Endothelial cell of umbilical vein (primary cell): ENCODE measurements around the gene SAAL1. TPM values are rescaled to one million over a fixed set of nuclear protein-coding genes. Genes with fewer than 3 reads are reported as not detected.

Experiments
- BruUV-seq: library from RNA; stranded (reverse); fragments of 400-500 nt; replicated peaks from 2 replicates; lab custom pipeline; 2021; lab: Mats Ljungman, UMichigan
- CTCF ChIA-PET: fragments of 300-600, 350-600 bp; sonication (Branson Sonifier 250); formaldehyde crosslinking; loops from one replicate; lab custom pipeline; 2021; ENCODE audit warnings: antibody characterized with exemption, inconsistent platforms; lab: Charles Lee
- POLR2A ChIA-PET: fragments of 300-600, 350-600 bp; sonication (Branson Sonifier 250); formaldehyde crosslinking; loops from one replicate; lab custom pipeline; 2021; ENCODE audit warnings: antibody characterized with exemption, inconsistent platforms; lab: Charles Lee
- DNase-seq: peaks from one replicate; pipeline ENCODE4 v3.0.0-alpha.2; 2011; ENCODE audit warnings: low read depth, low spot score
- FAIRE-seq: peaks from 2 replicates; lab custom pipeline; 2011; peaks lifted over from hg19 to GRCh38; lab: Jason Lieb, UNC
- H2AFZ ChIP-seq: 2 replicates; pipeline ENCODE4 v1.6.0; 2012; ENCODE audit warnings: low read depth, low read length, control low read depth, inconsistent platforms
- H3K27ac ChIP-seq: 2 replicates; pipeline ENCODE4 v1.5.1; 2011; ENCODE audit warnings: low read depth, mild to moderate bottlenecking, control low read depth, low read length, moderate library complexity; ENCODE audit not compliant: insufficient read depth
- H3K27me3 ChIP-seq, 2 experiments: 2 replicates each; pipeline versions ENCODE4 v1.6.0 to v1.6.1; 2011; ENCODE audit warnings: low read length in 2 of 2, mixed read lengths in 1 of 2; ENCODE audit not compliant: control insufficient read depth in 2 of 2, insufficient read depth in 2 of 2
- H3K36me3 ChIP-seq, 2 experiments: 2 replicates in 1 of 2; 3 replicates in 1 of 2; pipeline ENCODE4 v1.5.1; 2011; ENCODE audit warnings: low read length in 2 of 2, mild to moderate bottlenecking in 1 of 2, moderate library complexity in 1 of 2; ENCODE audit not compliant: control insufficient read depth in 2 of 2, insufficient read depth in 2 of 2; ENCODE audit errors: extremely low read depth in 1 of 2
- H3K4me1 ChIP-seq: 3 replicates; pipeline ENCODE4 v1.5.1; 2011; ENCODE audit warnings: mild to moderate bottlenecking, low read length; ENCODE audit not compliant: control insufficient read depth, insufficient read depth; ENCODE audit errors: extremely low read depth
- H3K4me2 ChIP-seq: 2 replicates; pipeline ENCODE4 v1.6.1; 2011; ENCODE audit warnings: low read length, control low read depth, mixed read lengths; ENCODE audit not compliant: insufficient read depth
- H3K4me3 ChIP-seq, 3 experiments: fragments of 200-600 bp in 1 of 3; sonication (generic), shearing (Covaris generic) in 1 of 3; replicated peaks in 1 of 3; 2 replicates each; pipeline ENCODE4 v1.5.1; 2011 to 2016; ENCODE audit warnings: control low read depth in 3 of 3, low read length in 3 of 3, mild to moderate bottlenecking in 2 of 3, inconsistent platforms in 1 of 3, low read depth in 1 of 3, moderate library complexity in 1 of 3; ENCODE audit not compliant: insufficient read depth in 1 of 3
- H3K79me2 ChIP-seq: 2 replicates; pipeline ENCODE4 v1.6.0; 2012; ENCODE audit warnings: low read length, inconsistent platforms; ENCODE audit not compliant: control insufficient read depth, insufficient read depth
- H3K9ac ChIP-seq: replicated peaks from 2 replicates; pipeline ENCODE3; 2011; ENCODE audit warnings: low read length, control low read depth; ENCODE audit not compliant: insufficient read depth; ENCODE audit errors: extremely low read depth
- H3K9me1 ChIP-seq: replicated peaks from 3 replicates; pipeline ENCODE4 v1.6.0; 2011; ENCODE audit warnings: mild to moderate bottlenecking, low read length; ENCODE audit not compliant: control insufficient read depth, insufficient read depth; ENCODE audit errors: extremely low read depth
- H3K9me3 ChIP-seq: replicated peaks from 2 replicates; pipeline ENCODE4 v1.5.1; 2012; ENCODE audit warnings: low read length, inconsistent platforms; ENCODE audit not compliant: control insufficient read depth, insufficient read depth
- H4K20me1 ChIP-seq: replicated peaks from 2 replicates; pipeline ENCODE3; 2011; ENCODE audit warnings: mild to moderate bottlenecking, low read length; ENCODE audit not compliant: control insufficient read depth, insufficient read depth; ENCODE audit errors: extremely low read depth
- CTCF ChIP-seq, 2 donors: IDR thresholded peaks; 1 replicate in 1 of 2; 2 replicates in 1 of 2; pipeline ENCODE4 v1.5.1; 2011; ENCODE audit warnings: low read length in 2 of 2, mild to moderate bottlenecking in 2 of 2, moderate library complexity in 2 of 2, control low read depth in 1 of 2, inconsistent platforms in 1 of 2, low read depth in 1 of 2; ENCODE audit not compliant: insufficient read depth in 1 of 2; ENCODE audit errors: extremely low read depth in 1 of 2
- EZH2 ChIP-seq: IDR thresholded peaks from 2 replicates; pipeline ENCODE4 v1.6.1; 2012; ENCODE audit warnings: borderline replicate concordance, low read depth, mild to moderate bottlenecking, moderate library complexity, low read length, inconsistent platforms; ENCODE audit not compliant: severe bottlenecking
- FOS ChIP-seq: IDR thresholded peaks from 2 replicates; pipeline ENCODE4 v1.6.1; 2011; ENCODE audit warnings: mild to moderate bottlenecking, low read length, moderate library complexity, borderline replicate concordance; ENCODE audit not compliant: insufficient read depth
- GATA2 ChIP-seq: IDR thresholded peaks from 2 replicates; pipeline ENCODE4 v1.7.0; 2011; ENCODE audit warnings: low read depth, mild to moderate bottlenecking, moderate library complexity, mixed read lengths, low read length; ENCODE audit not compliant: insufficient read length, insufficient read depth
- JUN ChIP-seq: IDR thresholded peaks from 2 replicates; pipeline ENCODE4 v1.6.1; 2011; ENCODE audit warnings: borderline replicate concordance, low read depth; ENCODE audit not compliant: insufficient read length, insufficient read depth
- MAX ChIP-seq: IDR thresholded peaks from 2 replicates; pipeline ENCODE4 v1.6.1; 2011; ENCODE audit not compliant: insufficient read depth, insufficient read length
- MYC ChIP-seq: IDR thresholded peaks from one replicate; pipeline ENCODE4 v1.6.1; 2011; ENCODE audit warnings: mild to moderate bottlenecking, low read depth, low read length
- POLR2A ChIP-seq: IDR thresholded peaks from 2 replicates; pipeline ENCODE4 v1.6.1; 2012; ENCODE audit warnings: low read depth, mild to moderate bottlenecking, control low read depth, low read length
- POLR2AphosphoS5 ChIP-seq: IDR thresholded peaks from 2 replicates; pipeline ENCODE4 v1.6.1; 2012; ENCODE audit warnings: low read depth, mild to moderate bottlenecking, control low read depth, low read length, moderate library complexity; ENCODE audit not compliant: insufficient read depth
- dilution Hi-C: fragments of 300-500 bp; cut with MboI; formaldehyde crosslinking; loops from one replicate; pipeline ENCODE4 v1.15.0; 2019; ENCODE audit warnings: low sequenced_read_pairs; ENCODE audit not compliant: extremely low pct_ligation_motif_present
- intact Hi-C: fragments of 100-400 bp; cut with micrococcal nuclease; formaldehyde crosslinking; loops from one replicate; pipeline ENCODE4 v1.10.0; 2022
- polyA plus RNA-seq, 4 experiments: library from polyadenylated mRNA; depleted of rRNA in 3 of 4; stranded (reverse) in 3 of 4; unstranded in 1 of 4; fragments of >200 nt; gene quantifications; 2 replicates each; pipeline versions ENCODE4 v1.2.1 to v1.2.3, GENCODE V29; 2011 to 2012; ENCODE audit warnings: missing spikeins in 1 of 4
- total RNA-seq: library from RNA; stranded (reverse); gene quantifications from 2 replicates; pipeline ENCODE4 v1.2.3, GENCODE V29; 2021

Gene SAAL1
- total and polyA plus RNA-seq, 2 donors (not counting 3 experiments of a cell fraction or from before 2014, with no cell fraction given) = 9.5 to 22.1 TPM

- no peak overlapping the region for H3K9ac ChIP-seq
- no peaks in the 10 kb centered on the region for H4K20me1 ChIP-seq
- H3K79me2 ChIP-seq = no peaks in the 10 kb centered on the region
- H3K4me1 ChIP-seq = no peaks in the 10 kb centered on the region
- FAIRE-seq (no peak), DNase-seq (no peak)
- intact Hi-C loops = no loop called here
- H3K4me3 ChIP-seq = no peak overlapping the region
- ChIA-PET CTCF (no interaction called here), POLR2A (no interaction called here)
- dilution Hi-C loops = no loop called here
- no peak overlapping the region for H3K27ac ChIP-seq
- no peak overlapping the region for H3K4me2 ChIP-seq
- no peaks in the 10 kb centered on the region for H3K9me1 ChIP-seq
- H3K36me3 ChIP-seq = no peaks in the 10 kb centered on the region
- no peaks in the 10 kb centered on the region for H3K27me3 ChIP-seq
- TF ChIP-seq POLR2AphosphoS5 (no peak), GATA2 (no peak), MYC (no peak), EZH2 (no peak), JUN (no peak), CTCF (IDR thresholded peaks at IDR 0.05; ENCODE audit: extremely low read depth in 1 of 2, insufficient read depth in 1 of 2, low read depth in 1 of 2, low read length in 2 of 2) (no peak), FOS (no peak), POLR2A (no peak), MAX (no peak)
- no peaks in the 10 kb centered on the region for H3K9me3 ChIP-seq
- BruUV-seq = no TSS peak
- H2AFZ ChIP-seq = no peak overlapping the region
Observed at GRCh38 chr11:18064450-18065054, 41.3 kb downstream of the SAAL1 start.
